Right lobe of liver (tissue), 6 donors: ENCODE measurements around the gene CELF4. TPM values are rescaled to one million over a fixed set of nuclear protein-coding genes. Genes with fewer than 3 reads are reported as not detected.

ENCODE experiments used
- ATAC-seq, 4 donors: fragments of 200-7000 bp; cut with Tn5 transposase; one replicate each; pipeline ENCODE4 v1.9.1; 2020; ENCODE audit warnings: mild to moderate bottlenecking in 4 of 4, moderate library complexity in 4 of 4
- DNase-seq, 3 donors: peaks; one replicate each; pipeline ENCODE4 v3.0.0-alpha.2; 2020
- H3K27ac ChIP-seq, 3 donors: fragments of 200-600 bp; one replicate each; pipeline ENCODE4 v1.8.0; 2022
- H3K27me3 ChIP-seq, 2 donors: fragments of 200-600 bp; one replicate each; pipeline ENCODE4 v1.8.0; 2022
- H3K36me3 ChIP-seq, 4 donors: fragments of 200-600 bp; sonication (generic) in 1 of 4; one replicate each; pipeline versions ENCODE4 v1.5.1 to v1.8.0; 2017 to 2022; ENCODE audit warnings: control low read depth in 1 of 4
- H3K4me1 ChIP-seq, 4 donors: fragments of 200-600 bp; sonication (generic) in 1 of 4; one replicate each; pipeline versions ENCODE4 v1.5.1 to v1.8.0; 2017 to 2022; ENCODE audit warnings: control low read depth in 1 of 4
- H3K4me3 ChIP-seq, 3 donors: fragments of 200-600 bp; one replicate each; pipeline ENCODE4 v1.8.0; 2022
- H3K9me3 ChIP-seq, 4 donors: fragments of 200-600 bp; sonication (generic) in 1 of 4; one replicate each; pipeline versions ENCODE4 v1.5.1 to v1.8.0; 2017 to 2022; ENCODE audit warnings: control low read depth in 1 of 4
- POLR2A ChIP-seq: fragments of 450-650 bp; IDR thresholded peaks from one replicate; pipeline ENCODE4 v1.6.1; 2017; ENCODE audit warnings: antibody characterized with exemption, mild to moderate bottlenecking
- WGBS: methylation state at CpG from one replicate; pipeline ENCODE4 v1.1.6; 2018; ENCODE audit warnings: low coverage, low lambda C conversion rate; ENCODE audit not compliant: insufficient coverage; ENCODE audit errors: missing lambda C conversion rate; 5-methylcytosine and 5-hydroxymethylcytosine counted together
- intact Hi-C, 2 donors: fragments of 100-400 bp; cut with DNase I; formaldehyde crosslinking; loops; one replicate each; pipeline versions ENCODE4 v1.11.2 to v1.14.1; 2022
- total RNA-seq, 6 experiments: library from RNA; depleted of rRNA in 2 of 6; stranded (reverse); fragments of >200 nt in 2 of 6; fragmentation: NEBNext Ultra II Directional in 3 of 6; extraction: Animal tissue kit (Norgen Biotek cat#: 25700) in 3 of 6; gene quantifications; one replicate each; pipeline versions ENCODE4 v1.1.0 to v1.2.4, GENCODE V29; 2016 to 2023
- TF ChIP-seq, protein P1 (sequence below), 4 donors: fragments of 200-600 bp in 3 of 4; fragments of 450-650 bp in 1 of 4; IDR thresholded peaks; one replicate each; pipeline versions ENCODE4 v1.5.1 to v1.8.0; 2016 to 2022; ENCODE audit warnings: antibody characterized with exemption in 4 of 4, mild to moderate bottlenecking in 2 of 4
- donor health status: DM: no; HTN: yes; CAD: no.
- donor health status: DM: no; HTN: no; CAD: no.
- donor health status: DM: no; HTN: no; CAD: no.
- donor health status: DM: no; HTN: yes; CAD: no.
- donor health status: DM: no; HTN: yes; CAD: no.

Gene CELF4
- total RNA-seq, 6 experiments from 2014 or later, result 0.06 TPM; not detected in 5

DNA sequence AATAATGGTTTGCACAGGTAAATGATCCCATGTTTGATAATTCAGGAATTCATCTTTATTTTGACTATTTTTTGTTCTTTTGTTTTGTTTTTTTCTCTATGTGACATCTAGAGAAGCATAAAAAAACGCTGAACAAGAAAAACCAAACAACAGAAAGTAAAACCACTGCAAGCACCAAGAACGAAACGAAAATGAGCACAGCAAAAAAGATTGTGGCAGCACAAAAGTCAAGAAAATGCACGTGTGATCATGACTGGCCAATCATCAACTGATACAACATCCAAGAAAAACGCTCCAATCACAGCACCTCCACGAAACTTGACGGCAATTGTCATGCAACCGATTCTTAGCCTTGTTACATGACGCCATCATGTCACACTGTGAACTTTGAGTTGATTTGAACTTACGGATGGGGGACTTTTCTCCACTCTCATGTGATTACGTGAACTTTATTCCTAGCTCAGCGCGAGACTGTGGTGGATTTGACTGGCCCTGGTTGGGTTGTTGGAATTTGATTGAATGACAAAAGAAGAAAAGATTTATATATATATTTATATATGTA, 318.7 kb downstream of the CELF4 start:
- Histone ChIP-seq H3K4me1 (no peaks in the 10 kb centered on the region), H3K36me3 (no peaks in the 10 kb centered on the region), H3K27me3 (peaks cover 0 to 2% of the 10 kb centered on the region in 2 donors), H3K9me3 (no peaks in the 10 kb centered on the region), H3K27ac (no peak overlapping the region), H3K4me3 (no peak overlapping the region)
- WGBS, result 70% methylated on average over 13 of the region's 13 CpGs
- DNase-seq (no peak), ATAC-seq (no peak)
- TF ChIP-seq POLR2A, result no peak
- TF ChIP-seq, protein P1, sequence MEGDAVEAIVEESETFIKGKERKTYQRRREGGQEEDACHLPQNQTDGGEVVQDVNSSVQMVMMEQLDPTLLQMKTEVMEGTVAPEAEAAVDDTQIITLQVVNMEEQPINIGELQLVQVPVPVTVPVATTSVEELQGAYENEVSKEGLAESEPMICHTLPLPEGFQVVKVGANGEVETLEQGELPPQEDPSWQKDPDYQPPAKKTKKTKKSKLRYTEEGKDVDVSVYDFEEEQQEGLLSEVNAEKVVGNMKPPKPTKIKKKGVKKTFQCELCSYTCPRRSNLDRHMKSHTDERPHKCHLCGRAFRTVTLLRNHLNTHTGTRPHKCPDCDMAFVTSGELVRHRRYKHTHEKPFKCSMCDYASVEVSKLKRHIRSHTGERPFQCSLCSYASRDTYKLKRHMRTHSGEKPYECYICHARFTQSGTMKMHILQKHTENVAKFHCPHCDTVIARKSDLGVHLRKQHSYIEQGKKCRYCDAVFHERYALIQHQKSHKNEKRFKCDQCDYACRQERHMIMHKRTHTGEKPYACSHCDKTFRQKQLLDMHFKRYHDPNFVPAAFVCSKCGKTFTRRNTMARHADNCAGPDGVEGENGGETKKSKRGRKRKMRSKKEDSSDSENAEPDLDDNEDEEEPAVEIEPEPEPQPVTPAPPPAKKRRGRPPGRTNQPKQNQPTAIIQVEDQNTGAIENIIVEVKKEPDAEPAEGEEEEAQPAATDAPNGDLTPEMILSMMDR (IDR thresholded peaks at IDR 0.05), result no peak
- intact Hi-C loops, result no loop called here

DNA sequence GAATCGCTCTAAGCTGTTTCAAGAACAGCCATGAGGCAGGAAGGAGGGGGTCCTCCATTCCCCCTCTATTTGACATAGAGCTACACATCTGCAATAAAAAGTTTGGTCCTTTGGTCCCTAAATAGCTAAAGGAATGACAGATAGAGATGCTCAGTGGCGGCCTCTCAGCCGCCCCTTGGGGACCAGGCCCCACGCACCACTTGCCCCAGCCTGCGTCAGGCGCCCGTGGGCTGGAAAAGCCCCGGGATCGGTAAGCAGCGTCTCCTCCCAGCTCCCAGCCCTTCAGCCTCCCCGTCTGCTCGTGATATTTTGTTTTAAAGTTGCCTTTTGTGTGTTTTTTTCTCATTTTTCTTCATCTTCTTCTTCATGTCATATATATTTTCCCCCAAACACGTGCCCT, 321.0 kb downstream of the CELF4 start:
- Histone ChIP-seq H3K27me3 (peaks cover 0 to 2% of the 10 kb centered on the region in 2 donors), H3K9me3 (no peaks in the 10 kb centered on the region), H3K4me3 (no peak overlapping the region), H3K27ac (no peak overlapping the region), H3K4me1 (no peaks in the 10 kb centered on the region), H3K36me3 (no peaks in the 10 kb centered on the region)
- DNase-seq, result peak in 1 of 3 donors; percentile 24
- intact Hi-C loops, result no loop called here
- no peak for ATAC-seq
- TF ChIP-seq, protein P1 (IDR thresholded peaks at IDR 0.05), result no peak
- no peak for TF ChIP-seq POLR2A
- 81% methylated on average over 9 of the region's 13 CpGs for WGBS

DNA sequence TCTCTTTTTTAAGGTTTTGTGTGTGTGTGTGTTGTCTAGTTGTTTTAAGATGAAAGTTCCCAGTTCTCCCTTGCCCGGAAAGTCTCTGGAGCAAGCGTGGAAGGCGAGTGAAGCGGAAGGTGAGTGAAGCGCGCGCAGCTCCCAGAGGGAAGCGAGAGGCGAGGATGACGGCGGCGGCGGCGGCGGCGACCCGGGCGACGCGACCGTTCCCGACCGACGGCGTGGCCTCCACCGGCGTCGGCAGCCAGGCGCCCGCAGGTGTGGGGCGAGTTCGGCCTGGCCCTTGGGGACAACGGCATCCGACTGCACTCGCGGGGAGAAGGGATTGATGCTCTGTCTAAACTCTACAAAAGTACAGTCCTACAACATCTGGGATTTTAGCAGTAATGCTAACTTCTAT, 321.9 kb downstream of the CELF4 start:
- Histone ChIP-seq H3K27ac (no peak overlapping the region), H3K36me3 (no peaks in the 10 kb centered on the region), H3K4me1 (no peaks in the 10 kb centered on the region), H3K4me3 (no peak overlapping the region), H3K9me3 (no peaks in the 10 kb centered on the region), H3K27me3 (peaks cover 0 to 2% of the 10 kb centered on the region in 2 donors)
- 16% methylated on average over 28 of the region's 36 CpGs for WGBS
- TF ChIP-seq POLR2A, result no peak
- TF ChIP-seq, protein P1 (IDR thresholded peaks at IDR 0.05), result no peak
- DNase-seq (peak in 1 of 3 donors; percentile 44), ATAC-seq (no peak)
- intact Hi-C loops, result no loop called here

DNA sequence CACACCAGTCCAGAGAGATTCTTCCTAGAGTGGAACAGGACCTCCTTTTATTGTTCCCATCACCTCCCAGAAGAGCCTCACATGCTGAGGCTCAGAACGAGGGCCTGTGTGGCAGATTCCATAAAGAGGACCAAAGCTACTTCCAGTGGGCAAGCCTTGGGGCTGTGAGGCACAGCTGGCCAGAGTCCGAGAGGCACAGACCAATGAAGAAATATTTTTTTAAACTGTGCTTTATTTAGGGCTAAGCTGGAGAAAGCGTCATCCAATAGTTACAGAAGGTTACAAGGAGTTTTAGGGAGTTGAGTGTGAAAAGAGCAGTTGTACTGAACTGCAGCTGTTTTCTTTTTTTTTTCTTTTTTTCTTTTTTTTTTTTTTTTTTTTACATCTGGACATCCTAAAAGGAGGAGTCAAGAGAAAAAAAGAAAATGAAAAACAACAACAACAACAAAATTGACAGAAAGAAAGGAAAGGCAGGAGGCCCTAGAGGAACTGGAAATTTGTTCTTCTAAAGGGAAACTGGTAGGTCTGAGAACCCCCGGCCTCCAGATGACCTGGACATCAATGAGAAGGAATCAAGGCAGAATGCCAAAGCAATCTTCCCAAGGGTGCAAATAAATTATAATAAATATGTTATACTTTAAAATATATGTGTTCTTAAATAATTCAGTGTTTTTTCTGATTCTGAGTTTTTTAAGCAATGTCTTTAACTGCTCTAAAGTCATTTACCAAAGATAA, 322.6 kb downstream of the CELF4 start:
- Histone ChIP-seq H3K4me3 (no peak overlapping the region), H3K27me3 (peaks cover 0 to 2% of the 10 kb centered on the region in 2 donors), H3K4me1 (no peaks in the 10 kb centered on the region), H3K9me3 (no peaks in the 10 kb centered on the region), H3K27ac (no peak overlapping the region), H3K36me3 (no peaks in the 10 kb centered on the region)
- TF ChIP-seq, protein P1 (IDR thresholded peaks at IDR 0.05), result no peak
- TF ChIP-seq POLR2A, result no peak
- intact Hi-C loops, result no loop called here
- 87% methylated on average over 3 of the region's 4 CpGs for WGBS
- ATAC-seq (no peak), DNase-seq (no peak)
